ENCODE results near the gene PLAAT4. TPM values are rescaled to one million over a fixed set of nuclear protein-coding genes. Genes with fewer than 3 reads are reported as not detected.
A peak's percentile ranks its signal among the peaks of the same experiment; 100 is the strongest.

PLAAT4 gene
- total RNA-seq, 1 experiment from 2014 or later, result 0.52 TPM

DNA sequence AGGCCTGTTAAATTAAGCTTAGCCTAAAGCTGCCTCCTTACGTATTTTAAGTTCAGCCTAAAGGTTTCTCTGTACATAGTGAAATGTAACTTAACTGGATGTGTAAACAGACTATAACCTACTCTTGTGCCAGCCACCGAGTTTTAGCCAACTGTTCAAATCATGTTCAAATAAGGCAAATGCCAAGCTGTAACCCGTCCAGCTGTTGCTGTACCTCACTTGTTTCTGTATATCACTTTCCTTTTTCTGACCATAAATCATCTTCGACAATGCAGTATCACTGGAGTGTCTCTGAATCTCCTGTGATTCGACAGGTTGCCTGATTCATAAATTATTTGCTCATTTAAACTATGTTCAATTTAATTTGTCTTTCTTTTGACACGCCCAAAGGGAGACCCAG lies 41.6 kb upstream of the PLAAT4 start (continued):
- TF ChIP-seq, protein P1, sequence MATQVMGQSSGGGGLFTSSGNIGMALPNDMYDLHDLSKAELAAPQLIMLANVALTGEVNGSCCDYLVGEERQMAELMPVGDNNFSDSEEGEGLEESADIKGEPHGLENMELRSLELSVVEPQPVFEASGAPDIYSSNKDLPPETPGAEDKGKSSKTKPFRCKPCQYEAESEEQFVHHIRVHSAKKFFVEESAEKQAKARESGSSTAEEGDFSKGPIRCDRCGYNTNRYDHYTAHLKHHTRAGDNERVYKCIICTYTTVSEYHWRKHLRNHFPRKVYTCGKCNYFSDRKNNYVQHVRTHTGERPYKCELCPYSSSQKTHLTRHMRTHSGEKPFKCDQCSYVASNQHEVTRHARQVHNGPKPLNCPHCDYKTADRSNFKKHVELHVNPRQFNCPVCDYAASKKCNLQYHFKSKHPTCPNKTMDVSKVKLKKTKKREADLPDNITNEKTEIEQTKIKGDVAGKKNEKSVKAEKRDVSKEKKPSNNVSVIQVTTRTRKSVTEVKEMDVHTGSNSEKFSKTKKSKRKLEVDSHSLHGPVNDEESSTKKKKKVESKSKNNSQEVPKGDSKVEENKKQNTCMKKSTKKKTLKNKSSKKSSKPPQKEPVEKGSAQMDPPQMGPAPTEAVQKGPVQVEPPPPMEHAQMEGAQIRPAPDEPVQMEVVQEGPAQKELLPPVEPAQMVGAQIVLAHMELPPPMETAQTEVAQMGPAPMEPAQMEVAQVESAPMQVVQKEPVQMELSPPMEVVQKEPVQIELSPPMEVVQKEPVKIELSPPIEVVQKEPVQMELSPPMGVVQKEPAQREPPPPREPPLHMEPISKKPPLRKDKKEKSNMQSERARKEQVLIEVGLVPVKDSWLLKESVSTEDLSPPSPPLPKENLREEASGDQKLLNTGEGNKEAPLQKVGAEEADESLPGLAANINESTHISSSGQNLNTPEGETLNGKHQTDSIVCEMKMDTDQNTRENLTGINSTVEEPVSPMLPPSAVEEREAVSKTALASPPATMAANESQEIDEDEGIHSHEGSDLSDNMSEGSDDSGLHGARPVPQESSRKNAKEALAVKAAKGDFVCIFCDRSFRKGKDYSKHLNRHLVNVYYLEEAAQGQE (IDR thresholded peaks at IDR 0.05; ENCODE audit: low read depth), result no peak
- TF ChIP-seq EZH2 (IDR thresholded peaks at IDR 0.05) (no peak), SRF (IDR thresholded peaks at IDR 0.05; ENCODE audit: low read depth) (no peak)

DNA sequence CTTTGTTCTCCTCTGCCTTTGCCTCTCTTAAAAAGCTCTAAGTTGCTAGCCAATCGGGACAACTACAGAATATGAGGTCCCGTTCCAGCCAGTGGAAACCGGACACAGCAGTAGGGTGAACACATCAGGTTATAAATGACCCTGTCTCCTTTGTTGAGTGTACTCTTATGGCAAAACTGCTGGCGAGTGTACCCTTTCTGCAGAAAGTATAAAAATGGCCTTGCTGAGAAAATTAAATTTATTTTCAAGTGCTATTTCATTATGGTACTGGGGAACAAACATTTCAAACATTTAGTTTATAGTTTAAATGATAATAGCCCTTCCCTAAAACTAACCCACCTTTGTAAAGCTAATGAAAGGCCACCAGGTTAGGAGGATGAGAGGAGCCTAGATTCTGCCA lies 36.7 kb upstream of the PLAAT4 start:
- ChIA-PET CTCF (no interaction called here), RAD21 (ENCODE audit: low non-redundant PET in 1 of 2, low total read pairs in 2 of 2, uncharacterized antibody in 2 of 2, unreplicated experiment in 2 of 2) (no interaction called here), POLR2A (no interaction called here)
- TF ChIP-seq CBX3 (IDR thresholded peaks at IDR 0.05; ENCODE audit: low read depth), result peak; percentile 52; the same call in 1 of the 2 replicates
- TF ChIP-seq, protein P1 (IDR thresholded peaks at IDR 0.05; ENCODE audit: low read depth), result no peak
- TF ChIP-seq ZFX (IDR thresholded peaks at IDR 0.05), result no peak
- TF ChIP-seq FOSL1 (IDR thresholded peaks at IDR 0.05; ENCODE audit: low read depth), result no peak
- H3K4me2 ChIP-seq (ENCODE audit: low read length), result no peak overlapping the region
- no peak overlapping the region for H3K27ac ChIP-seq (ENCODE audit: low read depth, low read length)
- peaks cover 10 to 15% of the 10 kb centered on the region in 2 experiments; a peak in 3 of 4 replicates for H3K9me3 ChIP-seq (ENCODE audit: control insufficient read depth in 1 of 2, insufficient read depth in 1 of 2, low read depth in 1 of 2, low read length in 2 of 2)
- no peak overlapping the region for H3K4me3 ChIP-seq (replicated peaks in 1 of 2; ENCODE audit: low read depth in 1 of 2, low read length in 2 of 2)
- no peak overlapping the region for H3K9ac ChIP-seq (ENCODE audit: low read length)
- H2AFZ ChIP-seq (ENCODE audit: low read depth, low read length, poor library complexity, severe bottlenecking), result no peak overlapping the region
- H3K4me1 ChIP-seq (ENCODE audit: control insufficient read depth in 1 of 2, insufficient read depth in 2 of 2, low read length in 2 of 2), result no peaks in the 10 kb centered on the region
- H4K20me1 ChIP-seq (ENCODE audit: insufficient read depth), result no peaks in the 10 kb centered on the region
- intact Hi-C loops (cut with micrococcal nuclease), result loop anchor here (10.0 kb wide), 1 partner anchor 1215 kb away; no protein-coding TSS in a partner anchor
- DNase-seq (ENCODE audit: low read depth, low spot score) (no peak), ATAC-seq (no peak)
- H3K36me3 ChIP-seq (ENCODE audit: control insufficient read depth in 1 of 2, insufficient read depth in 2 of 2, low read length in 2 of 2), result no peaks in the 10 kb centered on the region
- H3K9me2 ChIP-seq (ENCODE audit: insufficient read depth), result no peaks in the 10 kb centered on the region
- H3K27me3 ChIP-seq (ENCODE audit: insufficient read depth, low read length), result no peaks in the 10 kb centered on the region
- no peaks in the 10 kb centered on the region for H3K79me2 ChIP-seq (ENCODE audit: insufficient read depth, low read length)
- no TSS peak for BruUV-seq (replicated peaks)
